ENCODE measurements around the gene SHANK3. TPM values are rescaled to one million over a fixed set of nuclear protein-coding genes. Genes with fewer than 3 reads are reported as not detected.

Gene SHANK3
- total and polyA plus RNA-seq, 2 donors from 2014 or later = 8.8 to 40.5 TPM

- FAIRE-seq (no peak), DNase-seq (peak in 1 of 5 donors; percentile 55)
- intact Hi-C loops (cut with DNase I) = no loop called here
- H3K4me3 ChIP-seq (ENCODE audit: low read length in 3 of 3) = no peak overlapping the region
- no peak overlapping the region for H3K27ac ChIP-seq (ENCODE audit: low read depth in 2 of 2, low read length in 2 of 2)
- peaks cover 0 to 7% (median 0%) of the 10 kb centered on the region in 3 donors for H3K36me3 ChIP-seq (ENCODE audit: control insufficient read depth in 2 of 3, insufficient read depth in 3 of 3, low read length in 3 of 3)
- no peaks in the 10 kb centered on the region for H3K4me1 ChIP-seq (ENCODE audit: control insufficient read depth in 2 of 3, insufficient read depth in 2 of 3, low read depth in 1 of 3, low read length in 3 of 3)
- no peaks in the 10 kb centered on the region for H3K27me3 ChIP-seq (ENCODE audit: control insufficient read depth, insufficient read depth, low read length)
- H3K9me3 ChIP-seq (ENCODE audit: control insufficient read depth in 2 of 3, insufficient read depth in 1 of 3, low read length in 3 of 3) = no peaks in the 10 kb centered on the region
- TF ChIP-seq CTCF (IDR thresholded peaks at IDR 0.05; ENCODE audit: borderline replicate concordance, extremely low read depth, insufficient read depth) = no peak
- H3K9ac ChIP-seq (ENCODE audit: low read length in 3 of 3) = no peak overlapping the region
These were observed 42.6 kb downstream of the SHANK3 start for GRCh38 chr22:50715250-50715649.

GRCh38 chr22:50715776-50716175, 43.2 kb downstream of the SHANK3 start:
- FAIRE-seq (no peak), DNase-seq (peak in 1 of 5 donors; percentile 59)
- TF ChIP-seq CTCF (IDR thresholded peaks at IDR 0.05; ENCODE audit: borderline replicate concordance, extremely low read depth, insufficient read depth) = no peak
- Histone ChIP-seq H3K27ac (ENCODE audit: low read depth in 2 of 2, low read length in 2 of 2) (no peak overlapping the region), H3K4me3 (ENCODE audit: low read length in 3 of 3) (no peak overlapping the region), H3K4me1 (ENCODE audit: control insufficient read depth in 2 of 3, insufficient read depth in 2 of 3, low read depth in 1 of 3, low read length in 3 of 3) (no peaks in the 10 kb centered on the region), H3K9me3 (ENCODE audit: control insufficient read depth in 2 of 3, insufficient read depth in 1 of 3, low read length in 3 of 3) (no peaks in the 10 kb centered on the region), H3K27me3 (ENCODE audit: control insufficient read depth, insufficient read depth, low read length) (no peaks in the 10 kb centered on the region), H3K36me3 (ENCODE audit: control insufficient read depth in 2 of 3, insufficient read depth in 3 of 3, low read length in 3 of 3) (peaks cover 0 to 6% (median 0%) of the 10 kb centered on the region in 3 donors), H3K9ac (ENCODE audit: low read length in 3 of 3) (no peak overlapping the region)
- intact Hi-C loops (cut with DNase I) = no loop called here

GRCh38 chr22:50716290-50717024, 43.8 kb downstream of the SHANK3 start:
- intact Hi-C loops (cut with DNase I) = no loop called here
- no peak for TF ChIP-seq CTCF (IDR thresholded peaks at IDR 0.05; ENCODE audit: borderline replicate concordance, extremely low read depth, insufficient read depth)
- Histone ChIP-seq H3K27ac (ENCODE audit: low read depth in 2 of 2, low read length in 2 of 2) (no peak overlapping the region), H3K4me1 (ENCODE audit: control insufficient read depth in 2 of 3, insufficient read depth in 2 of 3, low read depth in 1 of 3, low read length in 3 of 3) (no peaks in the 10 kb centered on the region), H3K27me3 (ENCODE audit: control insufficient read depth, insufficient read depth, low read length) (no peaks in the 10 kb centered on the region), H3K9ac (ENCODE audit: low read length in 3 of 3) (no peak overlapping the region), H3K36me3 (ENCODE audit: control insufficient read depth in 2 of 3, insufficient read depth in 3 of 3, low read length in 3 of 3) (peaks cover 0 to 5% (median 0%) of the 10 kb centered on the region in 3 donors), H3K9me3 (ENCODE audit: control insufficient read depth in 2 of 3, insufficient read depth in 1 of 3, low read length in 3 of 3) (no peaks in the 10 kb centered on the region), H3K4me3 (ENCODE audit: low read length in 3 of 3) (no peak overlapping the region)
- FAIRE-seq (no peak), DNase-seq (peak in 1 of 5 donors; percentile 52)

Measured in kidney (tissue), 14 donors.